ACC112 (cell line): ENCODE results near the gene NEK5.
"Not testable (repeated sequence)": the region's sequence is repeated elsewhere in the genome, so short reads cannot be mapped to it uniquely, and the experiment has no call there.

Experiments
- H2AFZ ChIP-seq: fragments of 200-600 bp; sonication (generic); one replicate; pipeline ENCODE4 v1.6.0; 2017; ENCODE audit warnings: antibody characterized with exemption, low read length; ENCODE audit not compliant: unreplicated experiment
- H3K27ac ChIP-seq: fragments of 200-600 bp; sonication (generic); 2 replicates; pipeline ENCODE4 v1.5.1; 2014; ENCODE audit warnings: low read depth, mild to moderate bottlenecking, antibody characterized with exemption, low read length, moderate library complexity
- H3K27me3 ChIP-seq: fragments of 200-600 bp; sonication (generic); 2 replicates; pipeline ENCODE4 v1.6.1; 2014; ENCODE audit warnings: mild to moderate bottlenecking, antibody characterized with exemption, low read length, moderate library complexity, mixed read lengths; ENCODE audit not compliant: insufficient read depth
- H3K36me3 ChIP-seq: fragments of 200-600 bp; sonication (generic); 2 replicates; pipeline ENCODE4 v1.6.1; 2016; ENCODE audit warnings: mild to moderate bottlenecking, antibody characterized with exemption, low read length, moderate library complexity, mixed read lengths; ENCODE audit not compliant: insufficient read depth
- H3K4me1 ChIP-seq: fragments of 200-600 bp; sonication (generic); one replicate; pipeline ENCODE4 v1.6.1; 2016; ENCODE audit warnings: low read length, mixed read lengths; ENCODE audit not compliant: insufficient read depth, unreplicated experiment, control insufficient read depth
- H3K4me3 ChIP-seq: fragments of 200-600 bp; sonication (generic); 2 replicates; pipeline ENCODE4 v1.5.1; 2014; ENCODE audit warnings: mild to moderate bottlenecking, low read depth, low read length
- H3K79me2 ChIP-seq: fragments of 200-600 bp; sonication (generic); one replicate; pipeline ENCODE4 v1.6.0; 2016; ENCODE audit warnings: low read length; ENCODE audit not compliant: control insufficient read depth, unreplicated experiment, insufficient read depth

NEK5 gene

GRCh38 chr13:52104624-52105023, 24.2 kb downstream of the NEK5 start:
- no peaks in the 10 kb centered on the region for H3K79me2 ChIP-seq
- no peaks in the 10 kb centered on the region for H3K36me3 ChIP-seq
- no peaks in the 10 kb centered on the region for H3K4me1 ChIP-seq
- no peak overlapping the region for H2AFZ ChIP-seq
- no peak overlapping the region for H3K4me3 ChIP-seq
- H3K27ac ChIP-seq: no peak overlapping the region
- H3K27me3 ChIP-seq: no peaks in the 10 kb centered on the region

DNA sequence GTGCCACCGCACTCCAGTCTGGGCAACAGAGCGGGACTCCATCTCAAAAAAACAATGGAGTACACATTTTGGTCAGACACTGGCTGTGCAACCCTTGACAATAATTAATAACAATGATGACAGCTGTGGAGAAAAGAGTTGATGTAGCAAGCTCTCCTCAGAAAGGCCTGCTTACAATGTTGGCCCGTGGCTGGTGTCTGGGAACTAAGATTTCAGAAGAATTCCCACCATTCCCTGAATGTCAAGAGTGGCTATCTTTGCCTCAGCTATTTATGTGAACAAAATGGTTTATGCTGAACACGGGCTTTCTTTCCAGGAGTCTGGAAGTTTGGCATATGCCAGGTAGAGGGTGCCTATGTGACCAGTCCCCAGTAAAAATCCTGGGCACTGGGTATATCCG, 25.5 kb downstream of the NEK5 start:
- Histone ChIP-seq H3K4me1 (no peaks in the 10 kb centered on the region), H3K27ac (no peak overlapping the region), H3K79me2 (no peaks in the 10 kb centered on the region), H2AFZ (no peak overlapping the region), H3K36me3 (no peaks in the 10 kb centered on the region), H3K27me3 (no peaks in the 10 kb centered on the region), H3K4me3 (no peak overlapping the region)

GRCh38 chr13:52102423-52102822, 26.4 kb downstream of the NEK5 start:
- H3K4me1 ChIP-seq, H3K4me3 ChIP-seq, H3K27ac ChIP-seq, H3K27me3 ChIP-seq, H3K79me2 ChIP-seq, H2AFZ ChIP-seq, H3K36me3 ChIP-seq: not testable (repeated sequence)

DNA sequence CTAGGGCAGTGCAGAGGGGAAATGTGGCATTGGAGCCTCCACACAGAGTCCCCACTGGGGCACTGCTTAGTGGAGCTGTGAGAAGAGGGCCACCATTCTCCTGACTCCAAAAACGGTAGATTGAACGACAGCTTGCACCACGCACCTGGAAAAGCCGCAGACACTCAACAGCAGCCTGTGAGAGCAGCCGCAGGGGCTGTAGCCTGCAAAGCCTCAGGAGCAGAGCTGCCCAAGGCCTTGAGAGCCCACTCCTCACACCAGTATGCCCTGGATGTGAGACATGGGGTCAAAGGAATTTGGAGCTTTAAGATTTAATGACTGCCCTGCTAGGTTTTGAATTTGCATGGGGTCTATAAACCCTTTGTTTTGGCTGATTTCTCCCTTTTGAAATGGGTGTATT, 31.7 kb downstream of the NEK5 start:
- Histone ChIP-seq H2AFZ (no peak overlapping the region), H3K27ac (no peak overlapping the region)

DNA sequence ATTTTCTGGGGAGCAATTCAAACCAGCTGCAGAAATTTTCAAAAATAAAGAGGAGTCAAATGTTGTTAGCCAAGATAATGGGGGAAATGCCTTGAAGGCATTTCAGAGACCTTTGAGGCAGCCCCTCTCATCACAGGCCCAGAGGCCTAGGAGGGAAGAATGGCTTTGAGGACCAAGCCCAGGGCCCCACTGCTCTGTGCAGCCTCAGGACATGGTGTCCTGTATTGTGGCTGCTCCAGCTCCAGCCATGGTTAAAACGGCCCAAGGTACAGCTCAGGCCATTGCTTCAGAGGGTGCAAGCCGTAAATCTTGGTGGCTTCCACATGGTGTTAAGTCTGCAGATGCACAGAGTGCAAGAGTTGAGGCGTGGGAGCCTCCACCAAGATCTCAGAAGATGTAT, 32.1 kb downstream of the NEK5 start:
- Histone ChIP-seq H2AFZ (no peak overlapping the region), H3K4me1 (no peaks in the 10 kb centered on the region)

More for the DNA sequence above, 31.7 kb downstream of the NEK5 start:
- no peak overlapping the region for H3K4me3 ChIP-seq
- no peaks in the 10 kb centered on the region for H3K27me3 ChIP-seq
- no peaks in the 10 kb centered on the region for H3K36me3 ChIP-seq
- H3K4me1 ChIP-seq: no peaks in the 10 kb centered on the region
- H3K79me2 ChIP-seq: no peaks in the 10 kb centered on the region

GRCh38 chr13:52096062-52096461, 32.8 kb downstream of the NEK5 start:
- H3K36me3 ChIP-seq: no peaks in the 10 kb centered on the region
- H3K27ac ChIP-seq: no peak overlapping the region
- H3K27me3 ChIP-seq: no peaks in the 10 kb centered on the region
- no peak overlapping the region for H3K4me3 ChIP-seq
- H3K79me2 ChIP-seq: no peaks in the 10 kb centered on the region
- no peaks in the 10 kb centered on the region for H3K4me1 ChIP-seq
- H2AFZ ChIP-seq: no peak overlapping the region

More for the DNA sequence above, 32.1 kb downstream of the NEK5 start:
- H3K79me2 ChIP-seq: no peaks in the 10 kb centered on the region
- no peaks in the 10 kb centered on the region for H3K27me3 ChIP-seq
- H3K27ac ChIP-seq: no peak overlapping the region
- H3K4me3 ChIP-seq: no peak overlapping the region
- no peaks in the 10 kb centered on the region for H3K36me3 ChIP-seq

GRCh38 chr13:52092087-52092486, 36.8 kb downstream of the NEK5 start:
- Histone ChIP-seq H3K27ac (no peak overlapping the region), H3K36me3 (no peaks in the 10 kb centered on the region), H3K4me3 (no peak overlapping the region), H3K27me3 (peaks cover 2% of the 10 kb centered on the region; the same call in 1 of the 2 replicates), H2AFZ (no peak overlapping the region), H3K4me1 (no peaks in the 10 kb centered on the region), H3K79me2 (no peaks in the 10 kb centered on the region)

- Histone ChIP-seq H3K27me3 (peaks cover 8% of the 10 kb centered on the region), H2AFZ (no peak overlapping the region), H3K79me2 (no peaks in the 10 kb centered on the region), H3K36me3 (no peaks in the 10 kb centered on the region), H3K4me3 (no peak overlapping the region), H3K27ac (no peak overlapping the region), H3K4me1 (no peaks in the 10 kb centered on the region)
These were observed 37.4 kb downstream of the NEK5 start for GRCh38 chr13:52091473-52091872.

DNA sequence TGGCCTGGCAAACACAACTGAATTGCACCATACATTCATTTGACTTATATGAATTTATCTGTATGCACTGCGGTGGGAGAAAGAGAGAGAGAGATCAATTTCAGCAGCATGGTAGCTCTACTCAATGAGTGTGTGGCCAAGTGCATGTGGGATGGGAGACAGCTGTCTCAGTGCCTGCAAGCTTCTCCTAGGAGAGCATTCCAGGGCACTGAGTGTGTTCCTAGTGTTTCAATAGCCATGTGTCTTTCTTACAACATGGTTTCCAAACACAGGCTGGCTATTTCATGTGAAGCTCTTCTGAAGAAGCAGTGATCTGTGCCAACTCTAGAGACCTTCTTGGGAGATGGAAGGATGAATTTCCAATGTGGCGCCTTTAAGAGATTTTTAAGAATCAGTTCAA, 43.5 kb downstream of the NEK5 start:
- H3K36me3 ChIP-seq: no peaks in the 10 kb centered on the region
- no peak overlapping the region for H2AFZ ChIP-seq

GRCh38 chr13:52084981-52085380, 43.9 kb downstream of the NEK5 start:
- H3K36me3 ChIP-seq, H3K4me3 ChIP-seq, H3K79me2 ChIP-seq, H3K27me3 ChIP-seq, H2AFZ ChIP-seq, H3K4me1 ChIP-seq, H3K27ac ChIP-seq: not testable (repeated sequence)

More for the DNA sequence above, 43.5 kb downstream of the NEK5 start:
- H3K27me3 ChIP-seq: peaks cover 9% of the 10 kb centered on the region
- H3K79me2 ChIP-seq: no peaks in the 10 kb centered on the region
- no peak overlapping the region for H3K27ac ChIP-seq
- H3K4me3 ChIP-seq: no peak overlapping the region
- no peaks in the 10 kb centered on the region for H3K4me1 ChIP-seq

DNA sequence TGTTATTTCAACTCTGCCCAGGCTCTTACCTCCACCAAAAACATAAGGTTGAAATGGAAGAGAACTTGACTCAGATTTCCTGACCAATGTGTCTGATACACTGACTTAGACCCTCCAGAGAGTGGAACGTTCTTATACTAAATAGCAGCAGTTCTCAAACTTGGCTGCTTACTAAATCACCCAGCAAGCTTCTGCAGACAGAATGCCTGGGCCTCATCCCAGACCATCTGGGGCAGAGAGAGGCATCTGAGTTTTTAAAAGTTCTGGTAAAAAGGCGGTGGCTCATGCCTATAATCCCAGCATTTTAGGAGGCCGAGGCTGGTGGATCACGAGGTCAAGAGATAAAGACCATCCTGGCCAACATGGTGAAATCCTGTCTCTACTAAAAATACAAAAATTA, 46.3 kb downstream of the NEK5 start:
- Histone ChIP-seq H3K4me3 (no peak overlapping the region), H3K36me3 (no peaks in the 10 kb centered on the region), H3K4me1 (no peaks in the 10 kb centered on the region), H2AFZ (no peak overlapping the region), H3K79me2 (no peaks in the 10 kb centered on the region), H3K27me3 (peaks cover 18% of the 10 kb centered on the region), H3K27ac (no peak overlapping the region)
